Osteocyte (in vitro differentiated cells): Measurements from ENCODE around the gene POLD2. TPM values are rescaled to one million over a fixed set of nuclear protein-coding genes. Genes with fewer than 3 reads are reported as not detected.

Experiments
- DNase-seq: peaks from one replicate; pipeline ENCODE4 v3.0.0; 2021; ENCODE audit warnings: mixed read lengths; ENCODE audit not compliant: unreplicated experiment; ENCODE audit errors: extremely low spot score
- H3K27ac Mint-ChIP-seq: one replicate; pipeline ENCODE4 v1.8.0; 2021; ENCODE audit warnings: mild to moderate bottlenecking, mixed read lengths; ENCODE audit not compliant: unreplicated experiment
- H3K27me3 Mint-ChIP-seq: one replicate; pipeline ENCODE4 v1.8.0; 2021; ENCODE audit warnings: mixed read lengths; ENCODE audit not compliant: unreplicated experiment
- H3K36me3 Mint-ChIP-seq: one replicate; pipeline ENCODE4 v1.8.0; 2021; ENCODE audit warnings: mixed read lengths; ENCODE audit not compliant: unreplicated experiment
- H3K4me1 Mint-ChIP-seq: one replicate; pipeline ENCODE4 v1.8.0; 2021; ENCODE audit warnings: mixed read lengths; ENCODE audit not compliant: unreplicated experiment
- H3K4me3 Mint-ChIP-seq: one replicate; pipeline ENCODE4 v1.8.0; 2021; ENCODE audit warnings: mild to moderate bottlenecking, moderate library complexity, mixed read lengths; ENCODE audit not compliant: unreplicated experiment
- H3K9me3 Mint-ChIP-seq: one replicate; pipeline ENCODE4 v1.8.0; 2021; ENCODE audit warnings: mixed read lengths; ENCODE audit not compliant: unreplicated experiment
- CTCF ChIP-seq: fragments of 200-600 bp; sonication (generic); IDR thresholded peaks from 2 replicates; pipeline ENCODE4 v1.5.0; 2021; ENCODE audit warnings: antibody characterized with exemption, mild to moderate bottlenecking, moderate library complexity
- total RNA-seq: library from RNA; stranded (reverse); gene quantifications from 2 replicates; pipeline ENCODE4 v1.2.1, GENCODE V29; 2021

The POLD2 gene
- total RNA-seq, 1 donor from 2014 or later: 59.2 TPM

GRCh38 chr7:44106311-44107065 lies 16.9 kb downstream of the POLD2 start:
- Mint-ChIP-seq H3K27me3 (no peaks in the 10 kb centered on the region), H3K4me3 (peak overlapping the region; percentile 86), H3K4me1 (peaks cover 52% of the 10 kb centered on the region), H3K27ac (peak overlapping the region; percentile 87), H3K36me3 (peaks cover 18% of the 10 kb centered on the region), H3K9me3 (no peaks in the 10 kb centered on the region)
- TF ChIP-seq CTCF: no peak
- DNase-seq: no peak

GRCh38 chr7:44105832-44106231 lies 17.5 kb downstream of the POLD2 start:
- H3K27ac Mint-ChIP-seq: peak overlapping the region; percentile 87
- H3K36me3 Mint-ChIP-seq: peaks cover 18% of the 10 kb centered on the region
- H3K4me3 Mint-ChIP-seq: peak overlapping the region; percentile 86

GRCh38 chr7:44104860-44105771 lies 18.2 kb downstream of the POLD2 start:
- H3K36me3 Mint-ChIP-seq: peaks cover 18% of the 10 kb centered on the region
- no peak for TF ChIP-seq CTCF
- DNase-seq: no peak
- no peaks in the 10 kb centered on the region for H3K9me3 Mint-ChIP-seq
- H3K4me3 Mint-ChIP-seq: peak overlapping the region; percentile 86
- no peaks in the 10 kb centered on the region for H3K27me3 Mint-ChIP-seq
- H3K4me1 Mint-ChIP-seq: peaks cover 66% of the 10 kb centered on the region
- peak overlapping the region; percentile 87 for H3K27ac Mint-ChIP-seq

More at GRCh38 chr7:44105832-44106231, 17.5 kb downstream of the POLD2 start:
- no peak for DNase-seq
- Mint-ChIP-seq H3K4me1 (peaks cover 59% of the 10 kb centered on the region), H3K27me3 (no peaks in the 10 kb centered on the region), H3K9me3 (no peaks in the 10 kb centered on the region)
- no peak for TF ChIP-seq CTCF

GRCh38 chr7:44103923-44104859 lies 19.2 kb downstream of the POLD2 start, which contains the start of gene AEBP1:
Gene AEBP1 (plus strand): TSS chr7:44104345. CDS start chr7:44104666, 321 bp downstream.
- no peak for DNase-seq
- peak within 1 kb of the TSS; percentile 96 for H3K27ac Mint-ChIP-seq
- peaks cover 74% of the 10 kb centered on the region for H3K4me1 Mint-ChIP-seq
- no peaks in the 10 kb centered on the region for H3K27me3 Mint-ChIP-seq
- peaks cover 18% of the 10 kb centered on the region for H3K36me3 Mint-ChIP-seq
- TF ChIP-seq CTCF: no peak
- H3K9me3 Mint-ChIP-seq: no peaks in the 10 kb centered on the region
- H3K4me3 Mint-ChIP-seq: peak within 1 kb of the TSS; percentile 86
